ENCODE data around the gene PORCN. TPM values are rescaled to one million over a fixed set of nuclear protein-coding genes. Genes with fewer than 3 reads are reported as not detected.

Gene PORCN
- polyA plus RNA-seq, 1 donor (not counting 4 experiments of a cell fraction or from before 2014, with no cell fraction given), result 52.2 TPM

- Histone ChIP-seq H3K9ac (ENCODE audit: control insufficient read depth, extremely low read depth, insufficient read depth, low read length) (no peak overlapping the region), H3K9me1 (ENCODE audit: control insufficient read depth, extremely low read depth, insufficient read depth, low read length) (no peaks in the 10 kb centered on the region), H3K4me2 (ENCODE audit: control insufficient read depth, extremely low read depth, insufficient read depth, low read depth, low read length) (no peak overlapping the region), H3K27ac (ENCODE audit: control insufficient read depth, insufficient read depth, low read length) (no peak overlapping the region), H4K20me1 (ENCODE audit: control insufficient read depth, extremely low read depth, insufficient read depth, low read length) (no peaks in the 10 kb centered on the region), H3K4me3 (ENCODE audit: control insufficient read depth in 2 of 3, extremely low read depth in 1 of 3, insufficient read depth in 2 of 3, low read depth in 1 of 3, low read length in 3 of 3) (no peak overlapping the region), H2AFZ (ENCODE audit: control insufficient read depth, low read length) (no peak overlapping the region), H3K27me3 (ENCODE audit: control insufficient read depth, extremely low read depth, insufficient read depth, low read length) (no peaks in the 10 kb centered on the region), H3K79me2 (ENCODE audit: control insufficient read depth, insufficient read depth, low read length) (no peaks in the 10 kb centered on the region), H3K36me3 (ENCODE audit: control insufficient read depth in 2 of 2, extremely low read depth in 1 of 2, insufficient read depth in 2 of 2, low read length in 2 of 2) (no peaks in the 10 kb centered on the region), H3K9me3 (ENCODE audit: control insufficient read depth, low read depth, low read length) (no peaks in the 10 kb centered on the region), H3K4me1 (ENCODE audit: control insufficient read depth, extremely low read depth, insufficient read depth, low read length) (peaks cover 26% of the 10 kb centered on the region)
- FAIRE-seq, result no peak
- dilution Hi-C loops (cut with MboI; ENCODE audit: extremely low pct_ligation_motif_present, low sequenced_read_pairs), result no loop called here
- no peak for TF ChIP-seq CTCF (optimal IDR thresholded peaks at IDR 0.05 in 1 of 3, IDR thresholded peaks at IDR 0.05 in 1 of 3, conservative IDR thresholded peaks at IDR 0.05 in 1 of 3; ENCODE audit: extremely low read depth in 1 of 3, insufficient read depth in 2 of 3, low read length in 3 of 3)
- no peak for TF ChIP-seq EZH2 (IDR thresholded peaks at IDR 0.05; ENCODE audit: low read length)
- DNase-seq (ENCODE audit: low read depth, low spot score), result no peak
These were observed 12.1 kb upstream of the PORCN start for GRCh38 chrX:48496660-48497059.

DNA sequence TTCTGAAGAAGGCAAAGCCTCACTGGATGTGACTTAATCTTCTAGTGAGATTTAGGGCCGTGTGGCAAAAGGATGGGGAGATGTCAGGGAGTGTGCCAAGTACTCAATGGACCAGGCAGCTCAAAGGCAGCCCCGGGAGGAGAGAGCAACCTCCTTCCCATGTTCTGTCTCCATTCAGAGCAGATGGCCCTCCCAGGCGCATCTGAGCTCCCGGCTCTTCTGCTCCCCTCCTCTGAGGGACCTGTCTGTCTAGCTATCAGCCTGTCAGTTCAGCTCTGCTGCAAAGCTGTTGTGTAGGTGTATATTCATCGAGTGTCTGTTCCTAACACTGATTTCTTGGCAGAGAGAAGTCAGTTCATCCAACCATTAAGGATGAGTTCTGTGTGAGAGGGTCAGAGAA is 10.9 kb upstream of the PORCN start:
- FAIRE-seq, result no peak
- H3K27ac ChIP-seq (ENCODE audit: control insufficient read depth, insufficient read depth, low read length), result peak overlapping the region; percentile 3
- dilution Hi-C loops (cut with MboI; ENCODE audit: extremely low pct_ligation_motif_present, low sequenced_read_pairs), result no loop called here

More for the DNA sequence above, 10.9 kb upstream of the PORCN start:
- Histone ChIP-seq H4K20me1 (ENCODE audit: control insufficient read depth, extremely low read depth, insufficient read depth, low read length) (no peaks in the 10 kb centered on the region), H3K4me3 (ENCODE audit: control insufficient read depth in 2 of 3, extremely low read depth in 1 of 3, insufficient read depth in 2 of 3, low read depth in 1 of 3, low read length in 3 of 3) (no peak overlapping the region), H3K9me3 (ENCODE audit: control insufficient read depth, low read depth, low read length) (no peaks in the 10 kb centered on the region), H3K9ac (ENCODE audit: control insufficient read depth, extremely low read depth, insufficient read depth, low read length) (no peak overlapping the region), H2AFZ (ENCODE audit: control insufficient read depth, low read length) (no peak overlapping the region), H3K79me2 (ENCODE audit: control insufficient read depth, insufficient read depth, low read length) (no peaks in the 10 kb centered on the region), H3K36me3 (ENCODE audit: control insufficient read depth in 2 of 2, extremely low read depth in 1 of 2, insufficient read depth in 2 of 2, low read length in 2 of 2) (no peaks in the 10 kb centered on the region), H3K9me1 (ENCODE audit: control insufficient read depth, extremely low read depth, insufficient read depth, low read length) (no peaks in the 10 kb centered on the region), H3K27me3 (ENCODE audit: control insufficient read depth, extremely low read depth, insufficient read depth, low read length) (no peaks in the 10 kb centered on the region), H3K4me1 (ENCODE audit: control insufficient read depth, extremely low read depth, insufficient read depth, low read length) (peaks cover 14% of the 10 kb centered on the region), H3K4me2 (ENCODE audit: control insufficient read depth, extremely low read depth, insufficient read depth, low read depth, low read length) (peak overlapping the region; percentile 6)
- no peak for TF ChIP-seq EZH2 (IDR thresholded peaks at IDR 0.05; ENCODE audit: low read length)
- TF ChIP-seq CTCF (optimal IDR thresholded peaks at IDR 0.05 in 1 of 3, IDR thresholded peaks at IDR 0.05 in 1 of 3, conservative IDR thresholded peaks at IDR 0.05 in 1 of 3; ENCODE audit: extremely low read depth in 1 of 3, insufficient read depth in 2 of 3, low read length in 3 of 3), result no peak
- no peak for DNase-seq (ENCODE audit: low read depth, low spot score)

Measured in keratinocyte (primary cell).